Brain pericyte (primary cell): Measurements from ENCODE around the gene TTI1.

Experiments
- DNase-seq: peaks from one replicate; pipeline ENCODE4 v3.0.0-alpha.2; 2012; ENCODE audit warnings: low read depth, low spot score

TTI1 gene

GRCh38 chr20:37988306-37988954 is 44.8 kb downstream of the TTI1 start:
- no peak for DNase-seq

- no peak for DNase-seq
Measured at GRCh38 chr20:37987602-37988290, 45.5 kb downstream of the TTI1 start.

GRCh38 chr20:37986873-37987601 is 46.2 kb downstream of the TTI1 start:
- no peak for DNase-seq

- no peak for DNase-seq
Measured at GRCh38 chr20:37986044-37986858, 47.0 kb downstream of the TTI1 start.

- no peak for DNase-seq
Measured at GRCh38 chr20:37984018-37984785, 49.1 kb downstream of the TTI1 start.

GRCh38 chr20:37983286-37983685 is 50.0 kb downstream of the TTI1 start:
- DNase-seq, result no peak

GRCh38 chr20:37981568-37981967 is 51.7 kb downstream of the TTI1 start:
- DNase-seq, result no peak

GRCh38 chr20:37980876-37981275 is 52.4 kb downstream of the TTI1 start:
- no peak for DNase-seq

- no peak for DNase-seq
Measured at GRCh38 chr20:37980383-37980782, 52.9 kb downstream of the TTI1 start.

- DNase-seq, result no peak
Measured at GRCh38 chr20:37979021-37979985, 54.0 kb downstream of the TTI1 start.

GRCh38 chr20:37977786-37978185 is 55.5 kb downstream of the TTI1 start:
- no peak for DNase-seq

GRCh38 chr20:37977338-37977737 is 55.9 kb downstream of the TTI1 start:
- DNase-seq, result no peak

- DNase-seq, result no peak
Measured at GRCh38 chr20:37976887-37977286, 56.4 kb downstream of the TTI1 start.

GRCh38 chr20:37973059-37973910 is 60.0 kb downstream of the TTI1 start:
- DNase-seq, result no peak

GRCh38 chr20:37972256-37973058 is 60.8 kb downstream of the TTI1 start:
- no peak for DNase-seq

GRCh38 chr20:37971561-37972127 is 61.6 kb downstream of the TTI1 start:
- no peak for DNase-seq

- no peak for DNase-seq
Measured at GRCh38 chr20:37970856-37971245, 62.4 kb downstream of the TTI1 start.
